GM19023 (cell line): ENCODE data around the gene ARHGEF7.
A peak's percentile ranks its signal among the peaks of the same experiment; 100 is the strongest.
"Not testable (repeated sequence)": the region's sequence is repeated elsewhere in the genome, so short reads cannot be mapped to it uniquely, and the experiment has no call there.

Source experiments
- ATAC-seq: cut with Tn5 transposase; IDR thresholded peaks from one replicate; pipeline ENCODE4 v1.9.1; 2021; ENCODE audit warnings: mild to moderate bottlenecking, moderate library complexity; ENCODE audit not compliant: unreplicated experiment

ARHGEF7 gene

DNA sequence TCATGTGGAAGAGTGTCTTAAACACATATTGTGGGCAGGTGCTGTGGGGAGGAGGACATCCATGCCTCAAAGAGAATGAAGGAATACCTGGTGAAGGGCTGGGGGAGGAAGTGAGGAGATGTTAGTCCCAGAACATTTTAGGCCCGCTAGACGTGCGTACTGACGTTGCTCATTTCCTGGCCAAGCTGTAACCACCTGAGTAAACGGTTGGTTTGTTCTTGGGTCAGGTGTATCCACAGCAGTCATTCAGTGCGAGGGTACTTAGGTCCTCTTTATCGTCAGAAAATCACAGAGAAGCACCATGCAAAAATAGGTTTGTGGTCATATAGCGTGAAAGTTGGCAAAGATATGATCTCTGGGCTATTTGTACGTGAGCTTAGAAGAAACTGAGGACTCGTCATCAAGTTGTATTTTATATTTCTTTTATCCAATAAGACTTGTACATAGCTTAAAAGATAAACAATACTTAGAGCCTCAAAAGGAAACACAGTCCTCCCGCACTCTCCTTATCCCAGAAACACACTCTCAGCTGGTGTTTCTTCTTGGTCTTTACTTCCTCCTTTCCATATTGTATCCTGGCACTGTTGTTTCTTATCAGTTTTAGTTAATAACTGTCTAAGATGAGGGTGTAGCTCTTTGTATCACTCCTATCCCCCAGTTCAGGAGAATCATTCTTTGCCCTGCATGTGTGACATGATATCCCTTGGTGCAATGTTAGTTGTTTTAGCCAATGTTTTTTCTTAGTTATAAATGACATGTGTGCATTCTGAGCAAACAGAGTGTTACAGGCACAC lies 52.0 kb downstream of the ARHGEF7 start:
- no peak for ATAC-seq

DNA sequence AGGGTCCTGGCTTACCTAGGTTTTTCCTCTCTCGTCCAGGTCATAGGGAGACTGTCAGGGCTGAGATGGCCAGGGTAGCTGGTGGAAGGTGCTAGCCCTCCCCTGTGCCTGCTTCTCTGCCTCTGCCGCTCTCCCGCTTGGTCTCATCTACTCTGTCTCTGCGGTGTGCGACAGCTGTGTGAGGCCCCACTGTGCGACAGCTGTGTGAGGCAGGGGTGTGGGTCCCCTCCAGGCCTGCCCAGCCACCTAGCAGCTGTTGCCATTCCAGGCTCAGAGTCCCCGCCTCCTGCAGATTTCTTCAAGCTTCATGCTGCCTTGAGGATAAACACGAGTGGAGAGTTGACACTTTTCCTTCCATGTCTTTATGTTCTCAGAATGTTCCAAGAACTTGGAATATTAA lies 53.0 kb downstream of the ARHGEF7 start:
- ATAC-seq: no peak

DNA sequence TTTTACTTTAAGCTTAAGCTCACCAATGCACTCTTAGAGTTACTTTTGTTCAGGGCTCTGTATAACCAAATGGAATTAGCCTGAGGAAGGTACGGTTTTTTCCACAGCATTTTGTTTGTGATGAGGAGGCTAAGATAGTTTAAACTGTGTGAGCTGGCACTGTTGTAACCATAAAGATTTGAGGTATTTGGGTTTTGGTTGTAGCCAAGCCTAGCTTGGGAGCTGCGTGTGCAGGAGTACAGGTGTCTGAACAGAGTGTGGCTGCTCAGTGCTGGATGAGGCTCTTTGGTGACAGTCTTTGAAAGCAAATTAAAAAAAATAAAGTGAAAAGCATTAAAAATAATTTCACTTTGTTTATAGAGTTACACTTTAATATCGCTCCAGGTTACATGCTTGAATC lies 56.0 kb downstream of the ARHGEF7 start:
- no peak for ATAC-seq

DNA sequence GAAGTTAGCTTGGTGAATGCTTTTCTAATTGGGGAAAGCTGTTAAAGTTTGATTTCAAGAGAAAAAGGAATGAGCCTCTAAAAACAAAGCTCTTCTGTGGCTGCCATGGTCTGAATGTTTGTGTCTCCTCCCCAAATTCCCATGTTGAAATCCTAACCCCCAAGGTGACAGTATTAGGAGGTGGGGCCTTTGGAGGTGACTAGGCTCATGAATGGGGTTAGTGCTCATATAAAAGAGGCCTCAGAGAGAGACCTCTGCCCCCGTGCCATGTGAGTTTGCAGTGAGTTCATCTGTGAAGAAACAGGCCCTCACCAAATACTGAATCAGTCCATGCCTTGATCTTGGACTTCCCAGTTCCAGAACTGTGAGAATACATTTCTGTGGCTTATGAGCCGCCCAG lies 56.5 kb downstream of the ARHGEF7 start:
- ATAC-seq: no peak

DNA sequence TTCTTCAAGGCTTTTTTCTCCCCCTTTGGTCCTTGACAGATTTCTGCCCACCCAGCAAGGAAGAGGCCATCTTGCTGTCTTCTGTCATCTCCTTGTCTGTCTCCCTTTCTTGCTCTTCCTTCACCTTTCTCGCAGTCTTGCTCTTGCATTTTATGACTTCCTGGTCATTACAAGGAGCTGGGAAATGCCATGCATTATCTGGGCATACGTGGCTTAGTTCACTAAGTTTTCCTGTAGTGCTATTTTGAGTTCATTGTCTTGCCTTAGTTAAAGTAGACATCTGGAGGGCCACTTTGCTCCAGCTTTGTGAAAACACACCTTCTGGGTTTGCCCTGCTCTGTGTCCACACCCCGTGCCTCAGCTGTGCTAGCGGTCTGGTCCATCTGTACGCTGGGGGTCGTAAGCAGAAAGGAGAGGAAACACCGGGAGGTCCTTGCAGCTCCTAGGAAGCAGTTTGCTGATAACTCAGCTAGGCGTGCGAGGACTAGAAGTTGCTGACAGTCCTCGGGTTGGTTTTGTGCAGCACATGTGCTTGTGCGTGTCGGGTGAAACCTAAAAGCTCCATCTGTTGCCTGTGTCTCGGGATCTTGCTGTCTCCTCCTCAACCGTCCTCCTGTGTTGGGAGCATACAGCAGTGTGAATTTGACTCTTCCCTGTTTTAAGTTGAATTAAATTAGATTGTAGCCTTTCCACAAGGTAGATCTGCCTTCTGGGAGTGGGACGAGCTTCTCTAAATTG lies 59.4 kb downstream of the ARHGEF7 start:
- no peak for ATAC-seq

DNA sequence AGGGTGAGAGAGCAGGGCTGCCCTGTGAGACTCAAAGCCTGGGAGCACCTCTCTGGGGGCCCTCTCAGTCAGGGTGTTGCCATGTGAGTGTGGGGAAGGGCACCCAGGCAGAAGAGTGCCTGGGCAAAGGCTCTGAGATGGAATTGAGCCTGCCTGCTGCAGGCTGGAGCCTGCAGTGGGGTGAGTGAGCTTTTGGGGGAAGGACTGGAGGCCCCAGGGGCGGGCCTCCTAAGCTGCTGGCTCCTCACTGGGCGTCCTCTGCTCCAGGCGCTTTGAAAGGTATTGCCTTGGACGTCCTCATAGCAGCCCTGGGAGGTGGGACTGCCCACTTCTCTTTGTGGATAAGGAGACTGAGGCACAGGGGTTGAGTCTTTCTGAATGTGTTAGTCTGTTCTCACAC lies 60.3 kb downstream of the ARHGEF7 start:
- ATAC-seq: no peak

DNA sequence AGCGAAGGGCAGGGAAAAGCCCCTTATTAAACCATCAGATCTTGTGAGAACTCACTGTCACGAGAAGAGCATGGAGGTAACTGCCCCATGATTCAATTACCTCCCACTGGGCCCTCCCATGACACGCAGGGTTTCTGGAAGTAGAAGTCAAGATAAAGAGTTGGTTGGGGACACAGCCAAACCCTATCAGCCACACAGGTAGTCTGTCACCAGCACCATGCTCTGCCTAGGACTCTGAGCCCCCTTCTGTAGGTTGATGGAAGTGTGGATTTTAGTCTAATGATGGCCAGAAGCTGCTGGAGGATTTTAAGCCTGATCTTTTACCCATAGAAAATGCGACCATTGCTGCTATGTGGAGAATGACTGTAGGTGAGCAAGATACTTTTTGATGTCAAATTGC lies 60.8 kb downstream of the ARHGEF7 start:
- ATAC-seq: no peak

DNA sequence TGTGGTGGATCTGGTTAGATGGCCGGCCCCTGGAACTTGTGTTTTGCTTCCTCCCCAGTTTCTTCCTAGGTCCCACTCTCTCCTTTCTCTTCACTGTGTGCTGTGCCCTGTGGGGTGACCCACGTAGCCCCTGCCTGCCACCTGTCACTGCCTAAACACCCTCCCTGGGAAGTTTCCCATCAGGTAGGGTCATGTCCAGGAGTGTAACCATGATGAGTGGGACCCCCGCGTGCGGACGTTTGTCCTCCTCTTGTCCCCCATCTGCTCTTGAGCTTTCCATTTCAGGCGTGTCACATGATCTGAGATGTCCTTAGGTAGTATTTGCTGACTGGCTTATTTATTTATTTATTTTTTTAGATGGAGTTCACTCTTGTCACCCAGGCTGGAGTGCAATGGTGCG lies 61.3 kb downstream of the ARHGEF7 start:
- no peak for ATAC-seq

DNA sequence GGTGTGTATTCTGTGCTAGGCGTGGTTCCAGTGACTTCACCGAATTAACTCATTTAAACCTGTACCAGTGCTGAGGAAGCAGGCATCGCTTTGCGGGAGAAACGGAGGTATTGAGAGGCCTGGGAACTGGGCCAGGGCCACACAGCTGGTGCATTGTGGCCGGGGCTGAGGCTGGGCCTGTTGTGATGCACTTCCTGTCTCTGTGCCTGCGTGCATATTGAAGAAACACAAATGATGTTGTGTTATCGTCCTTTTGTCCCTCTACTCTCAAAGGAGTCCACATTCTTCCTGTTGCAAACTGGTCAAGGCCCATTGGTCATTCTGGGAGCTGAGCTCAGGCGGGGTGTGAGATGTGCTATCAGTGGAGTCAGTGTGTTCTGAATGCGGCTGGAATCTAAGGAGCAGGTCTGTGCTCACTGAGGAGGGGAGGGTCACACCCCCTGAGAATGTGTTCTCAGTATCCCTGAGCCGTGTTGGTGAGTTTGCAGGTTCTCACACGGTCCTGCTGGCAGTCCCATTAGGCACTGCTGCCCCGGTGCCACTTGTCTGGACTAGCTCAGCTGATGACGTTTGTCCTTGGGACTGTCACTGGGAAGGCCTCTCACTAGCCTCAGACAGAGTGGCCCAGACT lies 62.1 kb downstream of the ARHGEF7 start:
- ATAC-seq: peak; percentile 47

DNA sequence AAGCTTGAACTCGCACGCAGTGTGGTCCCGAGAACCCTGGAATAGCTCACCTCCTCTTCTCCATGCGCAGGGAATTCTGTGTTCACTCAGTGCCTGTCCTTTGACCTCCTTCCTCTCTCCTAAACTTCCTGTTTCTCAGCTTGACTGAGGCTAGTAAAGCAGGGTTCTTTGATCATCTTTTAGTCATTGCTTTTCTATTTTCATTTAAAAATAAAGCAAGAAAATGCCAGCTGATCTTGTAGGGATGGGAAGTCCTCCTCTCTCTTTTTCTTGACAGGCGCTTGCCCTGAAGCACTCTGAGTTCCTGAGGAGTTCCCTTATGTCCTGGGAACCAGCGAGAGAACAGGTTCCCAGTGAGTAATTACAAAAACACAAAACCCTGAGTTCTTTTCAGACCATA lies 62.8 kb downstream of the ARHGEF7 start:
- no peak for ATAC-seq

DNA sequence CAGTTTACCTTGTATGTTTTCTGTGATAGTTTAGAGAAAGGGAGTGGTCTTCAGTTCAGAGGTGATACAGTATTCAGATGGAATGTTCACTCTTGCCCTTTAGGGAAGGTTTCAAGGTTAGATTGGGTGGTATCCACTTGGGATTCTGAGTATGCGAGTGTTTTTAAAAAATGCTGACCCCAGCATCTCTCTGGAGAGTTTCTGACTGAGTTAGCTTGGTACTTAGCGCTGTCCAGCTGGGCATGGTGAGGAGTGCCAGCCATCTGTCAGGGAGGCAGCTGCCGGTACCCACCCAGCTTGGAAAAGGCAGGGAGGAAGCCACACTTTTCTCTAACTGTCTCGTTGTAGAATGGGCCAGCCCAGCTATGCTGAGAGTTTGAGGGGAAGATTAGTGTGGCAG lies 63.3 kb downstream of the ARHGEF7 start:
- ATAC-seq: no peak

DNA sequence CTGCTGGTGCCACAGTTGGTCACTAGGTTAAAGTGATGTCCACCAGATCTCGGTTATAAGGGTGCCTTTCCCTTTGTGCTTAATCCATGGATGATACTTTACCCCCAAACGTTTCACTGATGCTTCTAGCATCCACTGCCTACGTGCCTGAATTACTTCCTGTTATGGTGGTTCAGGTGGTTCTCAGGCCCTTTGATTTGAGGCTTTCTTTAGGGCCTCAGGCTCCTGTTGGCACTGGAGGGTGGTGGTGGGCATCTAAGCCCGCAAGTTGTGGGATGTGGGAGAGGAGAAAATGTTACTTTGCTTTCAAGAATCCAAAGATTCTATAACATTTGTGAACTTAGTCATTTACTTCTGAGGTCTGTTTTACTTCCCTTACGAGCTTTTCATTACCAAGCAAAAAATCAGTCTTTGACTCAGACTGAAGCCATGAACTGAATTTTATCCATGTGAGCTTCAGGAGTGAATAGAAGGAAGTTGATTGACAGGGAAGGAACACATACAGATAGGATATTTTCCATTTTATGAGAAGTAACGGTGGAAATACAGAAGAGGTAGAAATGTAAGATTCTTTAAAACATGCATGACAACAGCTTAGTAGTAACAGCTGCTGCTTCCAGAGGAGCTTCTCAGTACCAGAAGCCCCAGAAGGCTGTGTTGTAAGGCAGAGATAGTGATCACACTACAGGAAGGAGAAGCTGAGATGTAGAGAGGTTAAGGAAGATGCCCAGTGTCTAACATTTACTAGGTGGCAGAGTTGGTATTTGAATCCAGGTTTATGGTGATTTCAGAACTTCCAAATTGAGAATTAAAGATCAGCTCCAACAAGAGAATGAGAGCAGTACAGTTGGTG lies 65.0 kb downstream of the ARHGEF7 start:
- no peak for ATAC-seq

DNA sequence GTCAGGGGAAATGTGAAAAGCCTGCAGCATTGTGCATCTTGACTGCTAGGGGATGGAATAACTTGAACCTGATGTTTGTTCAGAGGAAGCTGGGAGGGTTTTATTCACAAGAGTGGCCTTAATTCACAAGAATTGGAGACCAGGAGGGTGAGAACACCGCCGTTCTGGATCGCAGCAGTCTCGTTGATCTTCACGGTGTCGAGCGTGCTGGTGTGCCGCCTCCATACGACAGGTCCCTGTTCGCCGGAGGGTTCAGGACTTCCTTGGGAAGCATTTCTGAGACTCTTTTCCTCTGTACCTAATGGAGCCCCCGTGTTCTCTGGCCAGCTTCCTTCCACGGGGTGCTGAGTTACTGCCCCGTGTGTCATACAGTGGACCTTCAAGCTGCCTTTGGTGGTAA lies 66.9 kb downstream of the ARHGEF7 start:
- ATAC-seq: no peak

DNA sequence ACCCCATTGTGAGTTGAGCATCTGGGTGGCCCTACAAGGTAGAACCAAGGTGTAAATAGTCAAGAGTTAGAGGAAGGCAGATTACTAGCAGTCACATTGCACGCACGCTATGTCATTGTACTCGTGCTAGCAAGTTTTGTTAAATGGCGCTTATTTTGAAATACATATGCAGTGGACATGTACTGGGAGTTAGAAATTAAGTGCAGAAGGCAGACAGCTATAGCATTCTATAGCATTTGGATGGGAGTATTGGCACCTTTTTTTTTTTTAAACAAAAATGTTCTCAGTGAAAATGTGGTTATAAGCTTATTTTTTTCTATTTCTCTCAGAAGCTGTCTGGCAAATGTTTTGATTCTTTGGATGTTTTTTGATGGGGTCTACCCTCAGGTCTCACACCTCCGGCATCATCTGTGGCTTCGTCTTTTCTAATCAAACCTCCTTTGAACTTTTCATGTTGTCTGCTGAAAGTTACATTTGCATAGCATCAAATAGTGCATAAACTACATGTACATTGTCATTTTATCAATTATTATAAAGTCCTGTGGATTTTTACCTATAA lies 68.1 kb downstream of the ARHGEF7 start:
- ATAC-seq: no peak

DNA sequence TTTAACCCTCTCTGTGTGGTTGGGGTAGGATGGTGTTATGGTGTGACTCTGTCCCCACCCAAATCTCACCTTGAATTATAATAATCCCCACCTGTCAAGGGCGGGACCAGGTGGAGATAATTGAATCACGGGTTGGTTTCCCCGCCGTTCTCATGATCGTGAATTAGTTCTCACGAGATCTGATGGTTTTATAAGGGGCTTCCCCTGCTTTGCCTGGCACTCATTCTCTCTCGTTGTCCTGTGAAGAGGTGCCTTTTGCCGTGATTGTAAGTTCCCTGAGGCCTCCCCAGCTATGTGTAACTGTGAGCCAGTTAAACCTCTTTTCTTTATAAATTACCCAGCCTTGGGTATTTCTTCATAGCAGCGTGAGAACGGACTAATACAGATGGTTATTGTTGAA lies 68.8 kb downstream of the ARHGEF7 start:
- ATAC-seq: no peak

DNA sequence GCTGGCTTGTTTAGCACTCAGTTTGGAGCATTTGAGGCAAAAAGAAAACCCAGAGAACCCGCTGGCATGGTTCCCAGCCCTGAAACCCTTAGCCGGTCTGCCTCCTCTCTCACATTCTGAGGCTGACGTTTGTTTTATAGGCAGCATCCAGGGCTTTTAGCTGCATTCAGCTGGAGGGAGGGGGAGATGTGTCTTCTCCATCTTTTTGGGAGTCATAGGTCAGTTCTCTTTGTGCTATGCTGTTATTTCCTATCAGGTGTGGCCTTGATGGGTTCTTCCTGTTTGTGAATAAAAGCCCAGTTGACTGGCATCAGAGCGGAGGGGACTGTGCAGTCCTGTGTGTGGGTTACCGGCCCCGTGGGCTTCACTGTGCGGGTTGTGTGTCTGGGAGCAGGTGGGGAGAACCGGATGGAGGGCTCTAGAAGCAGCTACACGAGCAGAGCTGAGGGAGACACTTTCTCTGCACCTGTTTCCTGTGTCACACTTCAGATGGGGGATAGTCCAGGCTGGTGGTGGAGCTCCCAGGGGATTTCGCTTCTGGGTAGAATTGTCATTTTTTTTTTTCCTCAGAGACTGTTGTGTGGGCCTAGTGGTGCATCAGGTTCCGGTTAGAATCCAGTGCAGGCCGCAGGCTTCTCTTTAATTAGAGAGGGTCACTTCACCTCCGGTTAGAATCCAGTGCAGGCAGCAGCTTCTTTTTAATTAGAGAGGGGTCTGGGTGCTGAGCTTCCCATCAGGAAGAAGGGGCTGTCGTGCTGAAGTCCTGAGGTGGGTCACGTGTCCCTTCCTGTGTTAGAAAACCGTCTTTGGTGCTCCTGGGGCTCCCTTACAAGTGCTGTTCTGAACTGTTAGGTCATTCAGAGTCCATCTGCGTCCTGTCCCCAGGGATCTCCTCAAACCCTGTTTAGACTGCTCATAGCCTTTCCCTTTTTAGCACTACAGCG lies 69.6 kb downstream of the ARHGEF7 start:
- peak; percentile 89 for ATAC-seq

DNA sequence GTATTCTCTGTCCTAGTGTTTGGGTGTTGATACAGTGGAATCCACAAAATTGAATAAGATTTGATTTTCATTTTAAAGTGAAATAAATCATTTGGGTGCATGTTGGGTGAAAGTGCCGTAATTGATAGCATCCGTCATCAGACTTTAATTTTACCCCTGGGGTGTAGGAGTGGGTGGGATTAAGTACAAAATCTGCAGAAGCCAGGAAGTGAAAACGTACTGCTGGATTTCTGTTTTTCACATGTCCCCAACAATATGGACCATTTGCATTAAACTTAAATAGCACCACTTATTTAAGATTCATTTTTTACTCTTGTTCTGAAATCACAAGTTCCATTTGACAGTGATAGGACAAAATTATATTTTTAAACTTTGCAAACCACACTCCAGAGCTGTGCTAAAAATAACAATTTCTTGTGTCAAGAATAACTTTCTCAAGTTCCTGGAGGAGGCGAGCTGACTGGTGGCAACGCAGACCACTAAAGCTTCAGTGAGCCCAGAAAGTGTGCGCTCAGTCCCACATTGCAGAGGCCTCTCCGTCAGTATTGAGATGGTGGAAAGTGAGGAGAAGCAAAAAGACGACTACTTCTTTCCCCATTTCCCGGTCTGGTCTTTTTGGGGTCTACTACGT lies 71.3 kb downstream of the ARHGEF7 start:
- ATAC-seq: no peak

DNA sequence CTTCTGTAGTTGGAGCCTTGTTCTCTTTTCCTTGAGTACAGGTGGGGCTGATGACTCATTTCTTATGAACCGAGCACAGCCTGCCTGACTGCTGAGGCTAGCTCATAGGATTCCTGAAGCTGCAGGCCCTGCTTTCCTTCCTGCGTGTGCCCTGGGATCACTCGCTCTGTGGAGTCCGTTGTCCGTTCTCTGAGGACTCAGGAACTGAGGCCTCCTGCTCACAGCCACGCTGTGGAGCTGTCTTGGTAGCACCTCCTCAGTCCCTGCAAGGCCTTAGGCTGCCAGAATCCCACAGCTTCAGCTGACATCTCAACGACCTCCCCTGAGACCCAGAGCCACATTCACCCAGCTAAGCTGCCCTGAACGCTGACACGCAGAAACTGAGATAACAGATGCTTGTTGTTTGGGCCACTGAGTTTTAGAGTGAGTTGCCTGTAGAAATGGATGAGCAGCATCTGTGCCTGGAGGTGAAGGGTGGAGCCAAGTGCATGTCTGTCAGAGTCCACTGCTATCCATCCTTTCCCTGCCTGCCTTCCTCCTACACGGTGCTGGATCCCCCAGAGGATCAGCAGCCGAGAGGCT lies 72.9 kb downstream of the ARHGEF7 start:
- ATAC-seq: no peak

DNA sequence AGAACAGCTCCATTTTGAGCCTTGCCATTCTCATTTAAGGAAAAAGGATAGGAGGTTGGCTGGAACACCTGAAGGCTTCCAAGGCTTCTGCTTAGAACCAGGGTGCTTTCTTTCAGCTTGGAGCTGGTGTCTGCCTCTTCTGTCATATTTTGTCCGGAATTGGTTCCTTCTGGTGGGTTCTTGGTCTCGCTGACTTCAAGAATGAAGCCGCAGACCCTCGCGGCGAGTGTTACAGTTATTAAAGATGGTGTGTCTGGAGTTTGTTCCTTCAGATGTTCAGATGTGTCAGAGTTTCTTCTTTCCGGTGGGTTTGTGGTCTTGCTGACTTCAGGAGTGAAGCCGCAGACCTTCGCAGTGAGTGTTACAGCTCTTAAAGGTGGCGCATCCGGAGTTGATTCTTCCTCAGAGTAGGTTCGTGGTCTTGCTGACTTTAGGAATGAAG lies 74.0 kb downstream of the ARHGEF7 start:
- not testable (repeated sequence) for ATAC-seq
